HG03565 (cell line): ENCODE measurements around the gene DLGAP4.

Source experiments
- ATAC-seq: cut with Tn5 transposase; IDR thresholded peaks from one replicate; pipeline ENCODE4 v1.9.1; 2021; ENCODE audit warnings: mild to moderate bottlenecking, moderate library complexity; ENCODE audit not compliant: unreplicated experiment

DLGAP4 gene

GRCh38 chr20:36320261-36320897, 14.2 kb downstream of the DLGAP4 start:
- no peak for ATAC-seq

GRCh38 chr20:36320898-36321695, 15.0 kb downstream of the DLGAP4 start:
- ATAC-seq = no peak

- ATAC-seq = no peak
These were observed 16.0 kb downstream of the DLGAP4 start for GRCh38 chr20:36322131-36322530.

GRCh38 chr20:36330091-36330490, 24.0 kb downstream of the DLGAP4 start:
- ATAC-seq = no peak

GRCh38 chr20:36331209-36331608, 25.1 kb downstream of the DLGAP4 start:
- no peak for ATAC-seq

- ATAC-seq = no peak
These were observed 27.7 kb downstream of the DLGAP4 start for GRCh38 chr20:36333841-36334240.

GRCh38 chr20:36334281-36335205, 28.4 kb downstream of the DLGAP4 start:
- ATAC-seq = no peak

- no peak for ATAC-seq
These were observed 29.2 kb downstream of the DLGAP4 start for GRCh38 chr20:36335206-36335870.

- no peak for ATAC-seq
These were observed 30.1 kb downstream of the DLGAP4 start for GRCh38 chr20:36336204-36336603.

GRCh38 chr20:36336954-36337704, 31.0 kb downstream of the DLGAP4 start:
- no peak for ATAC-seq

GRCh38 chr20:36337886-36338285, 31.7 kb downstream of the DLGAP4 start:
- ATAC-seq = no peak

- no peak for ATAC-seq
These were observed 33.8 kb downstream of the DLGAP4 start for GRCh38 chr20:36339646-36340592.

- ATAC-seq = no peak
These were observed 34.5 kb downstream of the DLGAP4 start for GRCh38 chr20:36340593-36340990.

GRCh38 chr20:36341331-36342020, 35.3 kb downstream of the DLGAP4 start:
- ATAC-seq = no peak

- ATAC-seq = no peak
These were observed 36.4 kb downstream of the DLGAP4 start for GRCh38 chr20:36342331-36343120.

GRCh38 chr20:36343641-36344040, 37.5 kb downstream of the DLGAP4 start:
- ATAC-seq = no peak

GRCh38 chr20:36344517-36345132, 38.5 kb downstream of the DLGAP4 start:
- no peak for ATAC-seq
